DOHH2 (cell line): ENCODE data around the gene SNCB.

Source experiments
- EZH2phosphoT487 ChIP-seq: fragments of 200-600 bp; sonication (generic); IDR thresholded peaks from 2 replicates; pipeline ENCODE4 v1.6.1; 2017; ENCODE audit warnings: borderline replicate concordance, mild to moderate bottlenecking, antibody characterized with exemption, low read length, moderate library complexity, mixed read lengths
- TF ChIP-seq, protein P1 (sequence below): fragments of 200-600 bp; sonication (generic); IDR thresholded peaks from one replicate; pipeline ENCODE4 v1.5.1; 2014; ENCODE audit warnings: antibody characterized with exemption, mild to moderate bottlenecking, low read depth, low read length; ENCODE audit not compliant: poor library complexity, severe bottlenecking

GRCh38 chr5:176612008-176612407 is 18.3 kb downstream of the SNCB start:
- TF ChIP-seq, protein P1, sequence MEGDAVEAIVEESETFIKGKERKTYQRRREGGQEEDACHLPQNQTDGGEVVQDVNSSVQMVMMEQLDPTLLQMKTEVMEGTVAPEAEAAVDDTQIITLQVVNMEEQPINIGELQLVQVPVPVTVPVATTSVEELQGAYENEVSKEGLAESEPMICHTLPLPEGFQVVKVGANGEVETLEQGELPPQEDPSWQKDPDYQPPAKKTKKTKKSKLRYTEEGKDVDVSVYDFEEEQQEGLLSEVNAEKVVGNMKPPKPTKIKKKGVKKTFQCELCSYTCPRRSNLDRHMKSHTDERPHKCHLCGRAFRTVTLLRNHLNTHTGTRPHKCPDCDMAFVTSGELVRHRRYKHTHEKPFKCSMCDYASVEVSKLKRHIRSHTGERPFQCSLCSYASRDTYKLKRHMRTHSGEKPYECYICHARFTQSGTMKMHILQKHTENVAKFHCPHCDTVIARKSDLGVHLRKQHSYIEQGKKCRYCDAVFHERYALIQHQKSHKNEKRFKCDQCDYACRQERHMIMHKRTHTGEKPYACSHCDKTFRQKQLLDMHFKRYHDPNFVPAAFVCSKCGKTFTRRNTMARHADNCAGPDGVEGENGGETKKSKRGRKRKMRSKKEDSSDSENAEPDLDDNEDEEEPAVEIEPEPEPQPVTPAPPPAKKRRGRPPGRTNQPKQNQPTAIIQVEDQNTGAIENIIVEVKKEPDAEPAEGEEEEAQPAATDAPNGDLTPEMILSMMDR = no peak
- no peak for TF ChIP-seq EZH2phosphoT487
